GM12878 (cell line): Measurements from ENCODE around the gene DLK2. TPM values are rescaled to one million over a fixed set of nuclear protein-coding genes. Genes with fewer than 3 reads are reported as not detected.

ENCODE experiments used
- ATAC-seq: fragments of 200-7000 bp; cut with Tn5 transposase; 3 replicates; pipeline ENCODE4 v1.9.1; 2020; ENCODE audit warnings: mild to moderate bottlenecking, moderate library complexity
- BruUV-seq: library from RNA; stranded (reverse); fragments of 400-500 nt; replicated peaks from 2 replicates; lab custom pipeline; 2021; lab: Mats Ljungman, UMichigan
- CTCF ChIA-PET: fragments of 300-600 bp; sonication (Branson Sonifier 250); formaldehyde crosslinking; extraction: SDS; loops from one replicate; lab custom pipeline; 2021; ENCODE audit warnings: inconsistent platforms; lab: Yijun Ruan, JAX
- POLR2A ChIA-PET: fragments of 350-600 bp; formaldehyde crosslinking; extraction: SDS; loops from one replicate; lab custom pipeline; 2021; ENCODE audit warnings: inconsistent platforms; lab: Charles Lee
- RAD21 ChIA-PET: fragments of 300-600 bp; sonication (Branson Sonifier 250); formaldehyde crosslinking; loops from one replicate; lab custom pipeline; 2023; ENCODE audit warnings: antibody characterized with exemption; ENCODE audit not compliant: unreplicated experiment; lab: Charles Lee
- SMC1A ChIA-PET: fragments of 300-600 bp; sonication (Branson Sonifier 250); formaldehyde crosslinking; loops from one replicate; lab custom pipeline; 2023; ENCODE audit not compliant: unreplicated experiment, uncharacterized antibody; lab: Charles Lee
- DNase-seq: peaks from one replicate; pipeline ENCODE4 v3.0.0-alpha.2; 2011; ENCODE audit warnings: low read depth, low spot score
- FAIRE-seq: peaks from 3 replicates; lab custom pipeline; 2011; peaks lifted over from hg19 to GRCh38; lab: Jason Lieb, UNC
- H2AFZ ChIP-seq: 2 replicates; pipeline ENCODE4 v1.6.0; 2011; ENCODE audit warnings: low read depth, low read length, control low read depth; ENCODE audit not compliant: control insufficient read depth
- H3K27ac ChIP-seq: 2 replicates; pipeline ENCODE4 v1.5.1; 2011; ENCODE audit warnings: control low read depth; ENCODE audit not compliant: control insufficient read depth, insufficient read depth
- H3K27me3 ChIP-seq, 2 experiments: replicated peaks in 1 of 2; 2 replicates each; pipeline versions ENCODE4 v1.6.0 to v1.6.1; 2011; ENCODE audit warnings: low read length in 1 of 2; ENCODE audit not compliant: control insufficient read depth in 2 of 2, insufficient read depth in 2 of 2
- H3K36me3 ChIP-seq, 2 experiments: 2 replicates each; pipeline ENCODE4 v1.5.1; 2011; ENCODE audit warnings: low read length in 1 of 2; ENCODE audit not compliant: control insufficient read depth in 2 of 2, insufficient read depth in 2 of 2
- H3K4me1 ChIP-seq: 2 replicates; pipeline ENCODE4 v1.6.1; 2011; ENCODE audit warnings: mild to moderate bottlenecking, low read length, moderate library complexity, mixed read lengths; ENCODE audit not compliant: control insufficient read depth, insufficient read depth
- H3K4me2 ChIP-seq: 2 replicates; pipeline ENCODE4 v1.6.0; 2011; ENCODE audit warnings: control low read depth; ENCODE audit not compliant: control insufficient read depth, insufficient read depth
- H3K4me3 ChIP-seq: fragments of 200-600 bp; sonication (generic); 2 replicates; pipeline ENCODE4 v1.5.1; 2016
- H3K79me2 ChIP-seq: 2 replicates; pipeline ENCODE4 v1.6.0; 2011; ENCODE audit warnings: low read length; ENCODE audit not compliant: control insufficient read depth, insufficient read depth
- H3K9ac ChIP-seq: 2 replicates; pipeline ENCODE4 v1.8.0; 2011; ENCODE audit warnings: low read length, control low read depth, mixed read lengths; ENCODE audit not compliant: control insufficient read depth, insufficient read depth
- H3K9me3 ChIP-seq: replicated peaks from 3 replicates; pipeline ENCODE4 v1.5.1; 2011; ENCODE audit warnings: mild to moderate bottlenecking, low read length; ENCODE audit not compliant: control insufficient read depth, insufficient read depth
- H4K20me1 ChIP-seq: 2 replicates; pipeline ENCODE4 v1.6.0; 2011; ENCODE audit not compliant: control insufficient read depth, insufficient read depth
- BCL3 ChIP-seq: IDR thresholded peaks from 2 replicates; pipeline ENCODE4 v1.6.1; 2011; ENCODE audit warnings: borderline replicate concordance, low read depth, mild to moderate bottlenecking, moderate library complexity, low read length; ENCODE audit not compliant: insufficient read depth, poor library complexity, severe bottlenecking
- BHLHE40 ChIP-seq, 2 experiments: fragments of 450-650 bp in 1 of 2; IDR thresholded peaks; 2 replicates each; pipeline ENCODE4 v1.6.1; 2011 to 2017; ENCODE audit warnings: low read depth in 2 of 2, borderline replicate concordance in 1 of 2, improper control_type of control experiment in 1 of 2, low read length in 1 of 2, mild to moderate bottlenecking in 1 of 2
- EZH2 ChIP-seq: IDR thresholded peaks from 2 replicates; pipeline ENCODE4 v1.6.1; 2012; ENCODE audit warnings: low read depth, mild to moderate bottlenecking, control low read depth, inconsistent platforms, low read length, borderline replicate concordance; ENCODE audit not compliant: control insufficient read depth
- FOS ChIP-seq: IDR thresholded peaks from 3 replicates; pipeline ENCODE4 v1.6.1; 2011; ENCODE audit warnings: borderline replicate concordance; ENCODE audit not compliant: insufficient read length; ENCODE audit errors: extremely low read depth
- KDM1A ChIP-seq: fragments of 200-600 bp; sonication (generic); IDR thresholded peaks from 2 replicates; pipeline ENCODE4 v1.6.1; 2016; ENCODE audit warnings: borderline replicate concordance
- TCF3 ChIP-seq: IDR thresholded peaks from 2 replicates; pipeline ENCODE4 v1.6.1; 2012; ENCODE audit warnings: low read depth, mild to moderate bottlenecking, low read length, borderline replicate concordance; ENCODE audit not compliant: insufficient read depth
- ZNF274 ChIP-seq: IDR thresholded peaks from one replicate; pipeline ENCODE4 v1.8.0; 2011; ENCODE audit not compliant: insufficient read length, insufficient read depth
- ZNF384 ChIP-seq: IDR thresholded peaks from 2 replicates; pipeline ENCODE4 v1.6.1; 2012; ENCODE audit warnings: low read depth, mild to moderate bottlenecking, low read length, improper control_type of control experiment, borderline replicate concordance
- ZNF622 ChIP-seq: fragments of 450-650 bp; IDR thresholded peaks from 2 replicates; pipeline ENCODE4 v1.6.1; 2017; ENCODE audit warnings: mild to moderate bottlenecking, inconsistent platforms
- WGBS: methylation state at CpG from one replicate; pipeline ENCODE4 v1.1.6; 2016; ENCODE audit warnings: low lambda C conversion rate; ENCODE audit not compliant: insufficient replicate concordance, insufficient coverage; ENCODE audit errors: missing lambda C conversion rate; 5-methylcytosine and 5-hydroxymethylcytosine counted together
- in situ Hi-C: fragments of 300-500 bp; cut with MboI; formaldehyde crosslinking; loops from 9 replicates; pipeline ENCODE4 v1.14.3; 2018; ENCODE audit warnings: mixed read lengths
- intact Hi-C: fragments of 100-400 bp; cut with micrococcal nuclease; formaldehyde crosslinking; loops from one replicate; pipeline ENCODE4 v1.14.2; 2022; ENCODE audit not compliant: unreplicated experiment
- polyA plus RNA-seq, 11 experiments: library from polyadenylated mRNA; depleted of rRNA in 4 of 11; unstranded in 6 of 11; stranded (reverse) in 5 of 11; fragments of >200 nt; fragmentation: Nextera tagmentation in 4 of 11; fragmentation: Illumina TruSeq in 1 of 11; extraction: Ambion mirVana in 4 of 11; extraction: Trizol in 1 of 11; gene quantifications; 1 replicate in 1 of 11; 2 replicates in 10 of 11; pipeline versions ENCODE4 v1.2.1 to v1.2.3, GENCODE V29; 2011 to 2016; ENCODE audit warnings: inconsistent platforms in 2 of 11, missing spikeins in 2 of 11, low read depth in 1 of 11
- total RNA-seq, 4 experiments: library from RNA; depleted of rRNA in 3 of 4; stranded (reverse); fragments of >200 nt in 3 of 4; fragmentation: Illumina TruSeq in 1 of 4; extraction: Trizol in 1 of 4; gene quantifications; 2 replicates each; pipeline versions ENCODE4 v1.2.1 to v1.2.3, GENCODE V29; 2013 to 2021
- TF ChIP-seq, protein P1 (sequence below): fragments of 450-650 bp; IDR thresholded peaks from 2 replicates; pipeline ENCODE4 v1.6.1; 2016; ENCODE audit warnings: mild to moderate bottlenecking, moderate library complexity, borderline replicate concordance

Gene DLK2
- total and polyA plus RNA-seq, 10 of the 15 experiments (the other 5 are each of a cell fraction or from before 2014, with no cell fraction given), result 0.03 to 0.55 (median 0.38) TPM; not detected in 4

DNA sequence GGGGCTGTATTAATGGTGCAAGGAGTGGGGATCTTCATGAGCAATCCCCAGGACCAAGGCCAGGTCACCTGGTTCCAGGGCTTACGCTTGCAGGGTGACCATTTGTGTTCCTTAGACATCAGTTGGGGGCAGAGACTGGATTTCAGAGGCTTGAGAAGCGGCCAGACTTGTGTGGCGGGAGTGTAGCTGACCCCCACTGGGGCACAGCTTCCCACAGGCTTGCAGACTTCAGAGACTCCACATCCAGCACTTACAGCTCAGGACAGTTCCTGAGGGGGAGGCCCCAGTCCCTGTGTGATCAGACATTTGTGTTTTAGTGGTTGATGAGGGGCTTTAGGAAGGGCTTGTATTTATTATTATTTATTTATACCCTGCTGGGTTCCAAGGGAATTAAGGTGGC lies 37.3 kb upstream of the DLK2 start:
- ChIA-PET SMC1A (interaction anchor here (1.3 to 1.7 kb wide), 2 partner anchors 9 to 13 kb away, joined by 5 read pairs; no protein-coding TSS in a partner anchor), RAD21 (no interaction called here), POLR2A (interaction anchor here (1.3 kb wide), 1 partner anchor 13 kb away, joined by 4 read pairs; no protein-coding TSS in a partner anchor), CTCF (interaction anchor here (1.0 to 7.6 kb wide), 6 partner anchors 8 to 65 kb away, joined by 3 to 70 read pairs (median 3); partner anchors contain the start of genes ABCC10 and LRRC73)
- no peaks in the 10 kb centered on the region for H3K27me3 ChIP-seq
- no peak for ATAC-seq
- H3K4me3 ChIP-seq, result no peak overlapping the region
- no peaks in the 10 kb centered on the region for H3K9me3 ChIP-seq
- no TSS peak for BruUV-seq
- H3K79me2 ChIP-seq, result no peaks in the 10 kb centered on the region
- H3K9ac ChIP-seq, result no peak overlapping the region
- TF ChIP-seq BCL3, result no peak
- no peak for TF ChIP-seq EZH2
- no peak for TF ChIP-seq ZNF384
- no peak for TF ChIP-seq KDM1A
- TF ChIP-seq FOS, result no peak
- no peak for TF ChIP-seq BHLHE40 (IDR thresholded peaks at IDR 0.05; ENCODE audit: borderline replicate concordance in 1 of 2, low read depth in 2 of 2, low read length in 1 of 2)
- TF ChIP-seq, protein P1, sequence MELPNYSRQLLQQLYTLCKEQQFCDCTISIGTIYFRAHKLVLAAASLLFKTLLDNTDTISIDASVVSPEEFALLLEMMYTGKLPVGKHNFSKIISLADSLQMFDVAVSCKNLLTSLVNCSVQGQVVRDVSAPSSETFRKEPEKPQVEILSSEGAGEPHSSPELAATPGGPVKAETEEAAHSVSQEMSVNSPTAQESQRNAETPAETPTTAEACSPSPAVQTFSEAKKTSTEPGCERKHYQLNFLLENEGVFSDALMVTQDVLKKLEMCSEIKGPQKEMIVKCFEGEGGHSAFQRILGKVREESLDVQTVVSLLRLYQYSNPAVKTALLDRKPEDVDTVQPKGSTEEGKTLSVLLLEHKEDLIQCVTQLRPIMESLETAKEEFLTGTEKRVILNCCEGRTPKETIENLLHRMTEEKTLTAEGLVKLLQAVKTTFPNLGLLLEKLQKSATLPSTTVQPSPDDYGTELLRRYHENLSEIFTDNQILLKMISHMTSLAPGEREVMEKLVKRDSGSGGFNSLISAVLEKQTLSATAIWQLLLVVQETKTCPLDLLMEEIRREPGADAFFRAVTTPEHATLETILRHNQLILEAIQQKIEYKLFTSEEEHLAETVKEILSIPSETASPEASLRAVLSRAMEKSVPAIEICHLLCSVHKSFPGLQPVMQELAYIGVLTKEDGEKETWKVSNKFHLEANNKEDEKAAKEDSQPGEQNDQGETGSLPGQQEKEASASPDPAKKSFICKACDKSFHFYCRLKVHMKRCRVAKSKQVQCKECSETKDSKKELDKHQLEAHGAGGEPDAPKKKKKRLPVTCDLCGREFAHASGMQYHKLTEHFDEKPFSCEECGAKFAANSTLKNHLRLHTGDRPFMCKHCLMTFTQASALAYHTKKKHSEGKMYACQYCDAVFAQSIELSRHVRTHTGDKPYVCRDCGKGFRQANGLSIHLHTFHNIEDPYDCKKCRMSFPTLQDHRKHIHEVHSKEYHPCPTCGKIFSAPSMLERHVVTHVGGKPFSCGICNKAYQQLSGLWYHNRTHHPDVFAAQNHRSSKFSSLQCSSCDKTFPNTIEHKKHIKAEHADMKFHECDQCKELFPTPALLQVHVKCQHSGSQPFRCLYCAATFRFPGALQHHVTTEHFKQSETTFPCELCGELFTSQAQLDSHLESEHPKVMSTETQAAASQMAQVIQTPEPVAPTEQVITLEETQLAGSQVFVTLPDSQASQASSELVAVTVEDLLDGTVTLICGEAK, result no peak
- no peak for TF ChIP-seq TCF3
- no peak for TF ChIP-seq ZNF274
- TF ChIP-seq ZNF622, result no peak
- WGBS, result 62% methylated on average over 3 of the region's 3 CpGs
- DNase-seq, result no peak
- H3K27ac ChIP-seq, result no peak overlapping the region
- intact Hi-C loops (no loop called here), in situ Hi-C loops (no loop called here)
- H2AFZ ChIP-seq, result no peak overlapping the region
- no peaks in the 10 kb centered on the region; the same call in 1 of the 2 replicates for H4K20me1 ChIP-seq
- no peak for FAIRE-seq
- no peak overlapping the region for H3K4me2 ChIP-seq
- no peaks in the 10 kb centered on the region; the same call in 1 of the 2 replicates for H3K4me1 ChIP-seq
- no peaks in the 10 kb centered on the region; a peak in 1 of 4 replicates for H3K36me3 ChIP-seq
